Activated naive CD8-positive, alpha-beta T cell treated with anti-CD3 and anti-CD28 coated beads for 36 hours (primary cell): ENCODE data around the gene TESK2. TPM values are rescaled to one million over a fixed set of nuclear protein-coding genes. Genes with fewer than 3 reads are reported as not detected.

Experiments used
- DNase-seq: peaks from one replicate; pipeline ENCODE4 v3.0.0; 2021
- H3K27ac Mint-ChIP-seq: one replicate; pipeline ENCODE4 v1.8.0; 2022; ENCODE audit warnings: mild to moderate bottlenecking, moderate library complexity, mixed read lengths
- H3K27me3 Mint-ChIP-seq: one replicate; pipeline ENCODE4 v1.8.0; 2022; ENCODE audit warnings: mild to moderate bottlenecking, mixed read lengths
- H3K36me3 Mint-ChIP-seq: one replicate; pipeline ENCODE4 v1.8.0; 2021; ENCODE audit warnings: mild to moderate bottlenecking, mixed read lengths
- H3K4me1 Mint-ChIP-seq: one replicate; pipeline ENCODE4 v1.8.0; 2021; ENCODE audit warnings: mixed read lengths
- H3K4me3 Mint-ChIP-seq: one replicate; pipeline ENCODE4 v1.8.0; 2022; ENCODE audit warnings: mild to moderate bottlenecking, moderate library complexity, mixed read lengths
- H3K9me3 Mint-ChIP-seq: one replicate; pipeline ENCODE4 v1.8.0; 2022; ENCODE audit warnings: mixed read lengths
- total RNA-seq, 2 experiments: library from RNA; stranded (reverse); gene quantifications; one replicate each; pipeline ENCODE4 v1.2.3, GENCODE V29; 2021

Gene TESK2
- total RNA-seq, 2 experiments from 2014 or later: 2.4 to 2.9 TPM

DNA sequence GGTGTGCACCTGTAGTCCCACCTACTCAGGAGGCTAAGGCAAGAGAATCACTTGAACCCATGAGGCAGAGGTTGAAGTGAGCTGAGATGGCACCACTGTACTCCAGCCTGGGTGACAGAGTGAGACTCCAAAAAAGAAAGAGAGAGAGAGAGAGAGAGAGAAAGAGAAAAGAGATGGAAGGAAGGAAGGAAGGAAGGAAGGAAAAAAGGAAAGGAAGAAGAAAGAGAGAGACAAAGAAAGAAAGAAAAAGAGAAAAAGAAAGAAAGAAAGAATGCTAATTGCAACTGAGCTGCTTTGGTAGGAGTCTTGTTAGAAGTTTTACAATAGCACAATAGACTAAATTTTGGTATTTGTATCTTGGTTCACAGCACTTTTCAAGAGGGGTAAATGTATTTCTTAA lies 25.7 kb downstream of the TESK2 start:
- no peaks in the 10 kb centered on the region for H3K9me3 Mint-ChIP-seq
- no peak overlapping the region for H3K27ac Mint-ChIP-seq
- no peaks in the 10 kb centered on the region for H3K36me3 Mint-ChIP-seq
- no peaks in the 10 kb centered on the region for H3K27me3 Mint-ChIP-seq
- no peak overlapping the region for H3K4me3 Mint-ChIP-seq
- DNase-seq: no peak
- H3K4me1 Mint-ChIP-seq: peaks cover under 1% of the 10 kb centered on the region

DNA sequence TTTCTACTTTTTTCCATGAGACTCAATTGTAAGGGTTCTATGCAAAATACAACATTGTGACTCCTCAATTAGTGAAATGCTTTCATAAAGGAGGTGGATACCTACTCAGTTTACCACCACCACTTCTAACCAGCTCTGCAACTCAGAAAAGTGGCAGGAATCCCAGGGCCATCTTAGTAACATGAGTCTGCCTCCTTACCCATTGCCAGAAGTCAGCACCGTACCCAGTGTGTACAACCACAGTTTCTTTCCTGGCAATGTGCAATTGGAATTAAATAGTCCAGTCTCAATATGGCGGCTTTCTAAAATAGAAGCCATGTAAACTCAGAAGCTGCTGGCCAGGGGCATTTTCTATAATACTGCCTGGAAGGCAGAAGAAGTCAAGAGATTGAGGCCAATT lies 32.1 kb downstream of the TESK2 start:
- no peak overlapping the region for H3K27ac Mint-ChIP-seq
- no peaks in the 10 kb centered on the region for H3K27me3 Mint-ChIP-seq
- H3K4me3 Mint-ChIP-seq: no peak overlapping the region
- H3K36me3 Mint-ChIP-seq: no peaks in the 10 kb centered on the region
- DNase-seq: no peak
- peaks cover 3% of the 10 kb centered on the region for H3K4me1 Mint-ChIP-seq
- no peaks in the 10 kb centered on the region for H3K9me3 Mint-ChIP-seq

DNA sequence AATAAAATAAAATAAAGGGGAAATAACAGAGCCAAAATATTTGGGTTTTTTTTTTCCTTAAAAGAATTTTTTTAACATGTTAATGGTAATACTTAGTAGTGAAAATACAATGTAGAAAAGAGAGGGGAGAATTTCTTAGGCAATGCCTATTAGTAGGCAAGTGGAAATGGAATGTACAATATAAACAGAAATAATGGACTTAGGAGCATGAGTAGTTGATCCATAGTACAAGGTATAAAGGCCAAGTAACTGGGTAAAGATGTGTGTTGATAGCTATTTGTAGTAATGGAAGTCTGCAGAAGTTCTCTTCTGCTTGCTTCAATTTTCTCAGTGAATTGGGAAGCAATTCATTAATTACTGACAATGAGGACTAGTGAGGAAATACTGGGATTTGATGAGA lies 34.4 kb downstream of the TESK2 start:
- Mint-ChIP-seq H3K27me3 (no peaks in the 10 kb centered on the region), H3K27ac (no peak overlapping the region), H3K4me3 (no peak overlapping the region), H3K4me1 (peaks cover 4% of the 10 kb centered on the region), H3K36me3 (peaks cover 3% of the 10 kb centered on the region), H3K9me3 (no peaks in the 10 kb centered on the region)
- DNase-seq: no peak

DNA sequence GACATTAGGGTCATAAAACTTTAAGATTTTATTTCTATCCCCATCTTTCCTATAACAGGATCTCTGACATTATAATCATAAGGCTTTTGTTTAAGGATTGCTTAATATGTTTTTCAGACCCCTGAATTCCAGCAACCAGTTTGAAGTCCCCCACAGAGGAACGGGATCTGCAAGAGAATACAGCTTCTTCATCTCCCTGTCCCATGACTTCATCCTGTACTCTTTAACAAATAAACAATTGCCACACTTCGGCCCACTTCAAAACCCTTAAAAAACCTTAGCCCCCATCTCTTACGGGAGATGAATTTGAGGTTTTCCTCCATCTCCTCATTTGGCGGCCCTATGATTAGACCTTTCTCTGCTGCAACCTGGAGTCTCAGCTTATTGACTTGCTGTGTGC lies 35.8 kb downstream of the TESK2 start:
- Mint-ChIP-seq H3K27ac (no peak overlapping the region), H3K36me3 (peaks cover 3% of the 10 kb centered on the region), H3K9me3 (no peaks in the 10 kb centered on the region), H3K4me1 (peaks cover 4% of the 10 kb centered on the region), H3K4me3 (no peak overlapping the region), H3K27me3 (no peaks in the 10 kb centered on the region)
- no peak for DNase-seq

DNA sequence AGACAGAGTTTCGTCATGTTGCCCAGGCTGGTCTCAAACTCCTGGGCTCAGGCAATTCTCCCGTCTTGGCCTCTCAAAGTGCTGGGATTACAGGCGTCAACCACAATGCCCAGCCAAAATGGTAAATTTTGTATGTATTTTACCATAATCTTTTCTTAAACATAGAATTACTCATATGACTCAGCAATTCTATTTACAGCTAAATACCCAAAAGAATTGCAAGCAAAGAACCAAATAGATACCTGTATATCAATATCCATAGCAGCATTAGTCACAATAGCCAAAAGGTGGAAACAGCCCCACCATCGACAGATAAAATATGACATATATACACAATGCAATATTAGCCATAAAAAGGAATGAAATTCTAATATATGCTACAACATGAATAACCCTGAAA lies 36.5 kb downstream of the TESK2 start:
- H3K4me3 Mint-ChIP-seq: no peak overlapping the region
- peaks cover 3% of the 10 kb centered on the region for H3K36me3 Mint-ChIP-seq
- no peak for DNase-seq
- peaks cover 4% of the 10 kb centered on the region for H3K4me1 Mint-ChIP-seq
- H3K27me3 Mint-ChIP-seq: no peaks in the 10 kb centered on the region
- H3K27ac Mint-ChIP-seq: no peak overlapping the region
- no peaks in the 10 kb centered on the region for H3K9me3 Mint-ChIP-seq

DNA sequence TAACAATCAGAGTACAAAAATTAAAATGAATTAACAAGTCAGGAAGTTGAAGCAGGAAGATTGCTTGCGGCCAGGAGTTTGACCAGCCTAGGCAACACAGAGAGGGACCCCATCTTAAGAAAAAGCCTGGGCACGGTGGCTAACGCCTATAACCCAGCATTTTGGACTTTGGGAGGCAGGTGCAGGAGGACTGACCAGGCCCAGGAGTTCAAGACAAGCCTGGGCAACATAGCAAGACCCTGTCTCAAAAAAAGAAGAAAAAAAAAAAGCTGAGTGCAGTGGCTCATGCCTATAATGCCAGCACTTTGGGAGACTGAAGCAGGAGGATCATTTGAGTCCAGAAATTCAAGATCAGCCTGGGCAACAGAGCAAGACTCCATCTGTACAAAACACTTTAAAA lies 38.5 kb downstream of the TESK2 start:
- Mint-ChIP-seq H3K4me1 (peaks cover 7% of the 10 kb centered on the region), H3K36me3 (peaks cover 4% of the 10 kb centered on the region), H3K4me3 (no peak overlapping the region), H3K9me3 (no peaks in the 10 kb centered on the region), H3K27me3 (no peaks in the 10 kb centered on the region), H3K27ac (no peak overlapping the region)
- no peak for DNase-seq

DNA sequence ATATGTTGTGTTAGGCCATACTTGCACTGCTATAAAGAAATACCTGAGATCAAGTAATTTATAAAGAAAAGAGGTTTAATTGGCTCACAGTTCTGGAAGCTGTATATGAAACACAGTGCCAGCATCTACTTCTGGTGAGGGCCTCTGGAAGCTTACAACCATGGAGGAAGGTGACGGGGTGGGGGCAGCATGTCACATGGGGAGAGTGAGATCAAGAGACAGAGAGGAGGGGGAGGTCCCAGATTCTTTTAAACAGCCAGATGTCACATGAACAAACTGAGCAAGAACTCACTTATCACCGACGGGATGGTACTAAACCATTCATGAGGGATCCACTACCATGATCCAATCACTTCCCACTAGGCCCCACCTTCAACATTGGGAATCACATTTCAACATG lies 42.6 kb downstream of the TESK2 start:
- no peak overlapping the region for H3K4me3 Mint-ChIP-seq
- no peaks in the 10 kb centered on the region for H3K27me3 Mint-ChIP-seq
- peaks cover 5% of the 10 kb centered on the region for H3K4me1 Mint-ChIP-seq
- no peak overlapping the region for H3K27ac Mint-ChIP-seq
- H3K36me3 Mint-ChIP-seq: peaks cover 4% of the 10 kb centered on the region
- no peaks in the 10 kb centered on the region for H3K9me3 Mint-ChIP-seq
- no peak for DNase-seq

DNA sequence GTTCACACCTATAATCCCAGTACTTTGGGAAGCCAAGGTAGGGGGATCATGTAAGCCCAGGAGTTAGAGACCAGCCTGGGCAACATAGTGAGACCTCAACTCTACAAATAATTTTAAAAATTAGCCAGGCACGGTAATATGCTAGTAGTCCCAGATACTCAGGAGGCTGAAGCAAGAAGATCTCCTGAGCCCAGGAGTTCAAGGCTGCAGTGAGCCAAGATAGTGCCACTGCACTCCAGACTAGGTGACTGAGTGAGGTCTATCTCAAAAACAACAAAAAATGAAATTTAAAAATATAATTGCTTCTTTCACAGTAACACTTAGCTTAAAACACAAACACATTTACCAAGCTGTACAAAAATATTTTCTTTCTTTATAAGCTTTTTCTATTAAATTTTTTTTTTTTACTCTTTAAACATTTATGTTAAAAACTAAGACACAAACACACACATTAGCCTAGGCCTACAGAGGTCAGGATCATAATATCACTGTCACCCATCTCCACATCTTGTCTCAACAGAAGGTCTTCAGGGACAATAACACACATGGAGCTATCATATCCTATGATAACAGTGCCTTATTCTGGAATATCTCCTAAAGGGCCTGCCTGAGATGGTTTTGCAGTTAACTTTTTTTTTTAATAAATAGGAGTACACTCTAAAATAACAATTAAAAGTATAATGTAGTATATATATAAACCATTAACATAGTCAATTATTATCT lies 43.9 kb downstream of the TESK2 start:
- Mint-ChIP-seq H3K27me3 (no peaks in the 10 kb centered on the region), H3K9me3 (no peaks in the 10 kb centered on the region), H3K4me1 (peaks cover 5% of the 10 kb centered on the region), H3K27ac (no peak overlapping the region), H3K36me3 (peaks cover 2% of the 10 kb centered on the region), H3K4me3 (no peak overlapping the region)
- no peak for DNase-seq

DNA sequence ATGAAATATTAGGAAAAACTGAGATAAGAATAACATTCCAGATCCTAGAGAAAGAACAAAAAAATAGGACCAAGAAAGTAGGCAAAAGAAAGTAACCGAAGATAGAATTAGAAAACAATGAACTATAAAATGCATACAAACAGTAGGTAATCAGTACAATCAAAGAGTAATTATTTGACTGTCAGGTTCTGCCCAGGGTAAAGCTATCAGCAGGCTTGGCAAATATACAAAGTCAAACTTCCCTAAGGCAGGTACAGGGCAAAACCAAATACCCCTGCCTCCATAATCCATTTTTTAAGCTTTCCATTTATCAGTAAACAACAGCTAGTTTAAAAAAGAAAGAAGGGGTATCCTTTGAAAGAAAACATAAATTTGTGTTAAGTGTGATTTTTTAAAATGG lies 44.4 kb downstream of the TESK2 start:
- no peak for DNase-seq
- Mint-ChIP-seq H3K27me3 (no peaks in the 10 kb centered on the region), H3K4me1 (peaks cover 5% of the 10 kb centered on the region), H3K27ac (no peak overlapping the region), H3K4me3 (no peak overlapping the region), H3K9me3 (no peaks in the 10 kb centered on the region), H3K36me3 (peaks cover 1% of the 10 kb centered on the region)

DNA sequence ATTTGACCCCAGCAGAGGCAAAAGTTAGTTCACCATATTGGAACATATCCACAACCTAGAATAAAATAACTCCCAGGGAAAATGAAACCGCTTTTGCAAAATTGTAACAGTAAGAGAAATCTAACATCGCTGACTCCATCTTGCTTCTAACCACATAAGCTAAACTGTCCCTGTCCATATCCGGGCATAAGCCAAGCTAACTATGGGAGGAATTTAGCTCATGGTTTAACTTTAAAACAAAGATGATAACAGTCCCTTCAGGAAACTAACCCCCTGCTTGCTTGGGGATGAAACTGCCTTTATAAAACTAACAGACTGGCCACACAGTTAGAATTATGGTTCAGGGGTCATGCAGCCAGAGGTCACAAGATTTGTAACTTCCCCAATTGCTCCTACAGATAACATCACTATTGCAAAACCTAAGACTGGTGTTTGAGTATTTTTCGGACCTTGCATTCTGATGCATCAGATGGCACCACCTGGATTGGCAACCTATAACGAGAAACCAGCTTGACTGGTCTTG lies 46.3 kb downstream of the TESK2 start:
- H3K36me3 Mint-ChIP-seq: peaks cover 1% of the 10 kb centered on the region
- DNase-seq: no peak
- no peak overlapping the region for H3K27ac Mint-ChIP-seq
- H3K9me3 Mint-ChIP-seq: no peaks in the 10 kb centered on the region
- no peaks in the 10 kb centered on the region for H3K27me3 Mint-ChIP-seq
- peaks cover 5% of the 10 kb centered on the region for H3K4me1 Mint-ChIP-seq
- no peak overlapping the region for H3K4me3 Mint-ChIP-seq

DNA sequence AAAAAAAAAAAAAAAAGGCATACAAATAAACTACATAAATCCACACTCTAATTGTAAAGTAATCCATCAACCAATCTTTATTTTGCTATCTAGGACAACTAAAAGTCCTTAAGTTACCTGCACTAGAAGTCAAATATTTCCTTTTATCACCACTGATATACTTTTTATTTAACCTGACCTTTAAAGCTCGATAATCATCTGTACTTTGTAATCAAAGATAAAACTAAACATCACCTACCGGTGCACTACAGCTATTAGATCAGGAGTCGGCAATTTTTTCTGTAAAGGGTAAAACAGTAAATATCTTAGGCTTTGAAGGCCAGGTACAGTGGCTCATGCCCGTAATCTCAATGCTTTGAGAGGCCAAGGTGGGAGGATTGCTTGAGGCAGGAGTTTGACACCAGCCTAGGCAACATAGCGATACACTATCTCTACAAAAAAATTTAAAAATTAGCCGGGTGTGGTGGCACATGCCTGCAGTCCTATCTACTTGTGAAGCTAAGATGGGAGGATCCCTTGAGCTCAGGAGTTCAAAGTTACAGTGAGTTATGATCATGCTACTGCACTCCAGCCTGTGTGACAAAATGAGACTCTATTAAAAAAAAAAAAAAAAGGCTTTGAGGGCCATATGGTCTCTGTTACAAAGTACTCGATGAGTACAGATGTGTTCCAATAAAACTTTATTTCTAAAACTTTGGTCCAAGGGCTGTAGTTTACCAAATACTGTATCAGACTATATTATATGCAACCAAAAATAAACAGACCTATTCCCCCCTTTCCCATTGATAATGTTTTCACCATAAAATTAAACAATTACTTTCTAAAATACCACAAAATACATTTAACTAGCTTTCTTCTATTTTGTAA lies 47.1 kb downstream of the TESK2 start:
- H3K4me1 Mint-ChIP-seq: peaks cover 8% of the 10 kb centered on the region
- no peak overlapping the region for H3K4me3 Mint-ChIP-seq
- H3K36me3 Mint-ChIP-seq: peaks cover 1% of the 10 kb centered on the region
- H3K9me3 Mint-ChIP-seq: no peaks in the 10 kb centered on the region
- no peak overlapping the region for H3K27ac Mint-ChIP-seq
- DNase-seq: no peak
- H3K27me3 Mint-ChIP-seq: no peaks in the 10 kb centered on the region

DNA sequence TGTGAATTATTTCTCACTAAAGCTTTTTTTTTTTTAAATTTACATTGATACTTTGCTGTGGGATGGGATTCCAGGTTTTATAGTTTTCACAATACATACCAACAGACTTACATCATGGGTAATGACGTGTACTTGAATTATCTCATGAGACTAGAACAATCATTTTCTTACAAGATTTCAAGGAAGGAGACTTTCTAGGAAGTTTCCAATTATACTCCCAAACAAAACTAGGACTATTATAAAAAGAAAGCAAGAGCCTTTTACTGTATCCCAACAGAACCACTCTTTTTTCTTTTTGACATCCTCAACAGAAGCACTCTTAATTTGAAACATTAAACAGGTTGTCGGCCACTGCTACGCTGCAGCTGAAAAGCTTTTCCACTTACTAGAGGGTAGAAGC lies 48.7 kb downstream of the TESK2 start:
- DNase-seq: no peak
- H3K4me3 Mint-ChIP-seq: no peak overlapping the region
- no peaks in the 10 kb centered on the region for H3K9me3 Mint-ChIP-seq
- no peaks in the 10 kb centered on the region for H3K27me3 Mint-ChIP-seq
- no peaks in the 10 kb centered on the region for H3K36me3 Mint-ChIP-seq
- H3K27ac Mint-ChIP-seq: no peak overlapping the region
- H3K4me1 Mint-ChIP-seq: peaks cover 8% of the 10 kb centered on the region

DNA sequence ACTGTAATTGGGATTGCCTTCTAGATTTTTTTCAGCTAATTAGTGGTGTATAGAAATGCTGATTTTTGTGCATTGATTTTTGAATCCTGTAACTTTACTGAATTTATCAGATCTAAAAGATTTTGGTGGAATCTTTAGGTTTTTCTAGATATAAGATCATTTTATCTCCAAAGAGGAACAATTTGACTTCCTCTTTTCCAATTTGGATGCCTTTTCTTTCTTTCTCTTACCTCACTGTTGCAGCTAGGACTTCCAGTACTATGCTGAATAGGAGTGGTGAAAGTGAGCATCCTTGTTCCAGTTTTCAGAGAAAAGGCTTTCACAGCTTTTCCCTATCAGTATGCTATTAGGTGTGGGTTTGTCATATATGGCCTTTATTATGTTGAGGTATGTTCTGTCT lies 53.6 kb downstream of the TESK2 start:
- Mint-ChIP-seq H3K4me1 (peaks cover 6% of the 10 kb centered on the region), H3K36me3 (no peaks in the 10 kb centered on the region), H3K9me3 (no peaks in the 10 kb centered on the region), H3K27ac (no peak overlapping the region), H3K4me3 (no peak overlapping the region), H3K27me3 (no peaks in the 10 kb centered on the region)
- no peak for DNase-seq

DNA sequence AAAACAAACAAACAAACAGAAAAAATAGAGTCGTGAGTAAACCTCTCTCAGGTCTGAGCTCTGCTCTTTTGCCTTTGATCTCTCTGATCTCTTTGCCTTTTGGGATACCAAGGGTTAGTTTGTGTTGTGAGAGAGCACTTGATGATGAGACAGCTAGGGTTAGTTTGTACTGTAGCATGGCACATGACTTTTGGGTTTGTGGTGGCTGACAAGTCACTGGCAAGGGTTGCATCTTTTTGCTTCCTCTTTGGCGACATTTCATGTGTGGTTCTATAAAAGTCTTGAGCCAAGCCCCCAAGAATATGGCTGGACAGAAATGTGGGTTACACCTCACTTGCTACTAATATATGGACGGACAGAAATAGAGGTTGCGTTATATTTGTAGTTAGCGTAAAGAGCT lies 60.5 kb downstream of the TESK2 start:
- H3K4me3 Mint-ChIP-seq: no peak overlapping the region
- H3K4me1 Mint-ChIP-seq: peaks cover 3% of the 10 kb centered on the region
- H3K27ac Mint-ChIP-seq: no peak overlapping the region
- H3K27me3 Mint-ChIP-seq: no peaks in the 10 kb centered on the region
- H3K36me3 Mint-ChIP-seq: no peaks in the 10 kb centered on the region
- no peak for DNase-seq
- no peaks in the 10 kb centered on the region for H3K9me3 Mint-ChIP-seq

DNA sequence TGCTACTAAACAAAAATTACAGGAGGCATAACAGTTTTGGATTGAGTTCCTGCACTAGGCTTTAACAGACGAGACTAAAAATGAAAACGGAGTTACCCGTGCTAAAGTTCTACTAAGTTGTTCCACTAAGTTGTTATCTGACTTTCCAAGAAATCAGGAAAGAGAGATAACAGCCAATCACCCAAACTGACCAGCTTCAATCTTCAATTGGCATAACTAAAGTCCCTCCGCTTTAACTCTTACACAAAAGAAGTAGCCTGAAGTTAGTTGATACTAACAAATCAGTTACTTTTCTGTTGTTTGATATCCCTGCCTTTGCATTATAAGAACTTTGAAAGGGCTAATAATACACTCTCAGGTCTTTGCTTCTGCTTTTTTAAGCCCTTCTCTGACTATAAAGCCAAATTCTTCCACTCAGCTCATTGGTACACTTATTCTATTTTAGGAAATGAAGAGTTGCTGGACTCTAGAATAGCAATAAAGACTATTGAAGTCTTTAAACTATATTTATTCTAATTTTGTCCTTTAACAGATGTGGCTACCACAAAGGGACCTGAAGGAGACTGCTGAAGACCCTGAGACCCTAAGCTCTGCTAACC lies 61.3 kb downstream of the TESK2 start:
- Mint-ChIP-seq H3K27me3 (no peaks in the 10 kb centered on the region), H3K4me1 (peaks cover 3% of the 10 kb centered on the region), H3K4me3 (no peak overlapping the region), H3K9me3 (no peaks in the 10 kb centered on the region), H3K27ac (no peak overlapping the region), H3K36me3 (no peaks in the 10 kb centered on the region)
- DNase-seq: no peak
